Esophagus squamous epithelium (tissue), 4 donors: Measurements from ENCODE around the gene PHACTR1.

ENCODE experiments used
- CTCF ChIP-seq, 6 experiments: fragments of 450-650 bp in 4 of 6; fragments of 200-600 bp in 2 of 6; sonication (generic) in 2 of 6; IDR thresholded peaks; one replicate each; pipeline ENCODE4 v1.5.1; 2016 to 2019; ENCODE audit warnings: antibody characterized with exemption in 6 of 6, mild to moderate bottlenecking in 4 of 6, moderate library complexity in 4 of 6
- POLR2A ChIP-seq, 4 donors: fragments of 450-650 bp; IDR thresholded peaks; one replicate each; pipeline ENCODE4 v1.6.1; 2017; ENCODE audit warnings: antibody characterized with exemption in 4 of 4, mild to moderate bottlenecking in 4 of 4, moderate library complexity in 3 of 4

GRCh38 chr6:12818324-12818723, 101.8 kb downstream of the PHACTR1 start:
- TF ChIP-seq CTCF (IDR thresholded peaks at IDR 0.05) (no peak), POLR2A (IDR thresholded peaks at IDR 0.05) (no peak)
